Left lung (tissue), 10 donors: ENCODE data around the gene FDXR. TPM values are rescaled to one million over a fixed set of nuclear protein-coding genes. Genes with fewer than 3 reads are reported as not detected.

ENCODE experiments used
- ATAC-seq: fragments of 200-7000 bp; cut with Tn5 transposase; one replicate; pipeline ENCODE4 v1.9.1; 2020; ENCODE audit warnings: moderate library complexity
- DNase-seq, 4 donors: peaks; one replicate each; pipeline ENCODE4 v3.0.0-alpha.2; 2013 to 2020
- H3K27ac ChIP-seq, 2 donors: fragments of 200-600 bp; sonication (generic) in 1 of 2; one replicate each; pipeline versions ENCODE4 v1.5.0 to v1.8.0; 2020 to 2021
- H3K27me3 ChIP-seq, 2 donors: fragments of 200-600 bp; sonication (generic) in 1 of 2; one replicate each; pipeline versions ENCODE4 v1.5.0 to v1.8.0; 2020 to 2021
- H3K36me3 ChIP-seq, 2 donors: fragments of 200-600 bp; sonication (generic) in 1 of 2; one replicate each; pipeline versions ENCODE4 v1.5.0 to v1.8.0; 2020 to 2021
- H3K4me1 ChIP-seq, 2 donors: fragments of 200-600 bp; one replicate each; pipeline ENCODE4 v1.8.0; 2021
- H3K4me3 ChIP-seq, 2 donors: fragments of 200-600 bp; sonication (generic) in 1 of 2; one replicate each; pipeline versions ENCODE4 v1.5.0 to v1.8.0; 2020 to 2021; ENCODE audit warnings: mild to moderate bottlenecking in 1 of 2
- H3K9me3 ChIP-seq, 2 donors: fragments of 200-600 bp; sonication (generic) in 1 of 2; one replicate each; pipeline versions ENCODE4 v1.5.0 to v1.8.0; 2020 to 2021
- intact Hi-C, 2 donors: fragments of 100-400 bp; cut with DNase I; formaldehyde crosslinking; loops; one replicate each; pipeline versions ENCODE4 v1.11.2 to v1.14.2; 2022
- polyA plus RNA-seq, 6 donors: library from polyadenylated mRNA; unstranded; fragments of 120-200 nt; gene quantifications; one replicate each; pipeline ENCODE4 v1.2.1, GENCODE V29; 2013; ENCODE audit not compliant: insufficient read length in 6 of 6
- total RNA-seq, 2 donors: library from RNA; stranded (reverse); fragmentation: NEBNext Ultra II Directional; extraction: Animal tissue kit (Norgen Biotek cat#: 25700); gene quantifications; one replicate each; pipeline ENCODE4 v1.2.1, GENCODE V29; 2021
- TF ChIP-seq, protein P1 (sequence below), 2 donors: fragments of 200-600 bp; sonication (generic) in 1 of 2; IDR thresholded peaks; one replicate each; pipeline versions ENCODE4 v1.5.0 to v1.8.0; 2021; ENCODE audit warnings: antibody characterized with exemption in 2 of 2
- donor health status: DM: no; HTN: yes; CAD: no.
- donor health status: DM: no; HTN: no; CAD: no.

Gene FDXR
- total and polyA plus RNA-seq, 8 donors = 5.3 to 17.2 (median 7.2) TPM

- ATAC-seq = no peak
- peaks cover 0 to 9% of the 10 kb centered on the region in 2 donors for H3K4me1 ChIP-seq
- no peak overlapping the region for H3K4me3 ChIP-seq
- peaks cover 28 to 59% of the 10 kb centered on the region in 2 donors for H3K27me3 ChIP-seq
- H3K27ac ChIP-seq = no peak overlapping the region
- DNase-seq = no peak
- H3K36me3 ChIP-seq = no peaks in the 10 kb centered on the region
- TF ChIP-seq, protein P1, sequence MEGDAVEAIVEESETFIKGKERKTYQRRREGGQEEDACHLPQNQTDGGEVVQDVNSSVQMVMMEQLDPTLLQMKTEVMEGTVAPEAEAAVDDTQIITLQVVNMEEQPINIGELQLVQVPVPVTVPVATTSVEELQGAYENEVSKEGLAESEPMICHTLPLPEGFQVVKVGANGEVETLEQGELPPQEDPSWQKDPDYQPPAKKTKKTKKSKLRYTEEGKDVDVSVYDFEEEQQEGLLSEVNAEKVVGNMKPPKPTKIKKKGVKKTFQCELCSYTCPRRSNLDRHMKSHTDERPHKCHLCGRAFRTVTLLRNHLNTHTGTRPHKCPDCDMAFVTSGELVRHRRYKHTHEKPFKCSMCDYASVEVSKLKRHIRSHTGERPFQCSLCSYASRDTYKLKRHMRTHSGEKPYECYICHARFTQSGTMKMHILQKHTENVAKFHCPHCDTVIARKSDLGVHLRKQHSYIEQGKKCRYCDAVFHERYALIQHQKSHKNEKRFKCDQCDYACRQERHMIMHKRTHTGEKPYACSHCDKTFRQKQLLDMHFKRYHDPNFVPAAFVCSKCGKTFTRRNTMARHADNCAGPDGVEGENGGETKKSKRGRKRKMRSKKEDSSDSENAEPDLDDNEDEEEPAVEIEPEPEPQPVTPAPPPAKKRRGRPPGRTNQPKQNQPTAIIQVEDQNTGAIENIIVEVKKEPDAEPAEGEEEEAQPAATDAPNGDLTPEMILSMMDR (IDR thresholded peaks at IDR 0.05) = no peak
- no peaks in the 10 kb centered on the region for H3K9me3 ChIP-seq
- intact Hi-C loops = no loop called here
These were observed 24.0 kb downstream of the FDXR start for GRCh38 chr17:74848656-74849399.

DNA sequence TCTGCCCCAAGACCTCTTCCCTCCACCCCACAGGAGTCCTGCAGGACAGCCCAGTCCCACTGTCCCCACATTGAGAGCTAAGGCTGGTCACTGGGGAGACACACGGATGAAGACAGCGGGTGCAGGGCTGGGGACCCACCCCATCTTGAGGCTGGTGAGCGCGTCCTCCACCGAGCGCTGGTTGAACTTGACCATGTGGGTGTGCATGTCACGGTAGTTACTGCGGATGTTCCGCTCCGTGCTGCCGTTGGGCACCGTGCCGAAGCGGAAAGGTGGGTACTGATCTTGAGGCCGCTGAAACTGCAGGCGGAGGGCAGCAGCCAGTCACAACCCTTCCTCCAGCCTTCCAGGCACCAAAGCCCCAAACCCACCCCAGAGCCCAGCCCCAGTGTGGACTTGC lies 26.2 kb downstream of the FDXR start:
- intact Hi-C loops = no loop called here
- no peak overlapping the region for H3K27ac ChIP-seq
- DNase-seq (peak in 1 of 4 donors; percentile 57), ATAC-seq (no peak)
- no peaks in the 10 kb centered on the region for H3K36me3 ChIP-seq
- H3K27me3 ChIP-seq = peaks cover 6 to 54% of the 10 kb centered on the region in 2 donors
- H3K4me3 ChIP-seq = no peak overlapping the region
- TF ChIP-seq, protein P1 (IDR thresholded peaks at IDR 0.05) = no peak
- no peaks in the 10 kb centered on the region for H3K9me3 ChIP-seq
- peaks cover 8 to 19% of the 10 kb centered on the region in 2 donors for H3K4me1 ChIP-seq

DNA sequence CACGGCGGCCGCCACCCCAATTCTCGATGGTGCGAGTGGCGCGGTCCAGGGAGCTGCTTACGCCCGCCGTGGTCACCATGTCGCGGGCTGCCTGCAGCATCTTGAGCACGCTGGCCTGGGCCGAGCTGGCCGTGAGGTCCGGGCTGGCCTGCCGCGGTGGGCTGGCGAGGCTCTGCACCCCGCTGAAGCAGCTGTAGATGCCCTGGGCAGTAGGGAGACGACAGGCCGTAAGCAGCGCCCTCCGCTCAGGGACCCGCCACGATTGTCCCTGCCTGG lies 29.5 kb downstream of the FDXR start:
- intact Hi-C loops = no loop called here
- H3K27me3 ChIP-seq = peaks cover 0 to 30% of the 10 kb centered on the region in 2 donors
- DNase-seq (no peak), ATAC-seq (no peak)
- TF ChIP-seq, protein P1 (IDR thresholded peaks at IDR 0.05) = no peak
- H3K36me3 ChIP-seq = peaks cover 0 to 12% of the 10 kb centered on the region in 2 donors
- H3K4me3 ChIP-seq = peak overlapping the region in 1 of 2 donors; percentile 28
- no peak overlapping the region for H3K27ac ChIP-seq
- no peaks in the 10 kb centered on the region for H3K9me3 ChIP-seq
- peaks cover 16 to 31% of the 10 kb centered on the region in 2 donors for H3K4me1 ChIP-seq

GRCh38 chr17:74842599-74843351 lies 30.0 kb downstream of the FDXR start:
- ATAC-seq = peak; percentile 92
- intact Hi-C loops = no loop called here
- Histone ChIP-seq H3K4me3 (peak overlapping the region; percentile 28 to 36), H3K9me3 (no peaks in the 10 kb centered on the region), H3K4me1 (peaks cover 16 to 31% of the 10 kb centered on the region in 2 donors), H3K27ac (no peak overlapping the region), H3K27me3 (peaks cover 0 to 30% of the 10 kb centered on the region in 2 donors), H3K36me3 (peaks cover 0 to 16% of the 10 kb centered on the region in 2 donors)
- DNase-seq = peak; percentile 29 to 90 (median 74)
- TF ChIP-seq, protein P1 (IDR thresholded peaks at IDR 0.05) = peak; percentile 53 to 66

- intact Hi-C loops = no loop called here
- Histone ChIP-seq H3K36me3 (peaks cover 0 to 22% of the 10 kb centered on the region in 2 donors), H3K9me3 (no peaks in the 10 kb centered on the region), H3K4me3 (peak overlapping the region; percentile 28 to 36), H3K27ac (no peak overlapping the region), H3K27me3 (peaks cover 0 to 30% of the 10 kb centered on the region in 2 donors), H3K4me1 (peaks cover 16 to 31% of the 10 kb centered on the region in 2 donors)
- no peak for DNase-seq
- TF ChIP-seq, protein P1 (IDR thresholded peaks at IDR 0.05) = no peak
- ATAC-seq = no peak
These were observed 30.6 kb downstream of the FDXR start for GRCh38 chr17:74842146-74842598.
